Glutamatergic neuron (in vitro differentiated cells): ENCODE data around the gene CD3G. TPM values are rescaled to one million over a fixed set of nuclear protein-coding genes. Genes with fewer than 3 reads are reported as not detected.

ENCODE experiments used
- DNase-seq: peaks from one replicate; pipeline ENCODE4 v3.0.0; 2022
- H3K27ac Mint-ChIP-seq: one replicate; pipeline ENCODE4 v1.8.0; 2020; ENCODE audit warnings: mild to moderate bottlenecking, mixed read lengths, inconsistent platforms; ENCODE audit not compliant: unreplicated experiment
- H3K27me3 Mint-ChIP-seq: one replicate; pipeline ENCODE4 v1.8.0; 2020; ENCODE audit warnings: mild to moderate bottlenecking, moderate library complexity, mixed read lengths, inconsistent platforms; ENCODE audit not compliant: unreplicated experiment
- H3K36me3 Mint-ChIP-seq: one replicate; pipeline ENCODE4 v1.8.0; 2020; ENCODE audit warnings: mild to moderate bottlenecking, mixed read lengths, inconsistent platforms; ENCODE audit not compliant: unreplicated experiment
- H3K4me1 Mint-ChIP-seq: one replicate; pipeline ENCODE4 v1.8.0; 2020; ENCODE audit warnings: mild to moderate bottlenecking, low read depth, mixed read lengths, inconsistent platforms; ENCODE audit not compliant: unreplicated experiment
- H3K4me3 Mint-ChIP-seq: one replicate; pipeline ENCODE4 v1.8.0; 2020; ENCODE audit warnings: mild to moderate bottlenecking, mixed read lengths, inconsistent platforms; ENCODE audit not compliant: unreplicated experiment
- H3K9me3 Mint-ChIP-seq: one replicate; pipeline ENCODE4 v1.8.0; 2020; ENCODE audit warnings: mild to moderate bottlenecking, moderate library complexity, mixed read lengths, inconsistent platforms; ENCODE audit not compliant: unreplicated experiment
- long read RNA-seq: library from polyadenylated mRNA; unstranded; transcript quantifications from one replicate; pipeline ENCODE4 v2.0.0, GENCODE V29; 2020; ENCODE audit not compliant: unreplicated experiment
- total RNA-seq: library from RNA; stranded (reverse); fragmentation: NEBNext Ultra II Directional; extraction: Animal tissue kit (Norgen Biotek cat#: 25700); gene quantifications from one replicate; pipeline ENCODE4 v1.2.1, GENCODE V29; 2021; ENCODE audit not compliant: unreplicated experiment
- TF ChIP-seq, protein P1 (sequence below): fragments of 200-600 bp; sonication (generic); IDR thresholded peaks from one replicate; pipeline ENCODE4 v1.5.0; 2021; ENCODE audit not compliant: partially characterized antibody, unreplicated experiment

CD3G gene
- 0.39 TPM for total RNA-seq
- long read RNA-seq: 0 reads

DNA sequence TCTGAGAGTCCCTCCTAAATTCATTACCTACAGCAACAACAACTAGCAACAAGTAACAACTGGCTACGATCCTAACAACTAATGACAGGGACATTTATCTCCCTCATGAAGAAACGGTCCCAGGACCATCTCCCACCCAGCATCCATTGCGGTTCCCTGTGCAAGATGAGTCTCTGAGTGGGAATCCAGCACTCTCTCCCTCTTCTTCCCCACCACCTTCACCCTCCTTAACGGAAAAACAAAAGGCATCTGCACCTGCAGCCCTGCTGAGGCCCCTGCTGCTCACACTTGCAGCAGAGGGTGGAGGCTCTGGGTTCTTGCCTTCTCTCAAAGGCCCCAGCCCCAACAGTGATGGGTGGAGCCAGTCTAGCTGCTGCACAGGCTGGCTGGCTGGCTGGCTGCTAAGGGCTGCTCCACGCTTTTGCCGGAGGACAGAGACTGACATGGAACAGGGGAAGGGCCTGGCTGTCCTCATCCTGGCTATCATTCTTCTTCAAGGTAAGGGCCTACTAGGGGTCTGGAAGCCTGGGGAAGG lies at the start of gene CD3G:
Gene CD3G (plus strand): TSS at position 364 of the 535 bp plus-strand sequence. CDS start 80 bp downstream, at position 444.
- Mint-ChIP-seq H3K36me3 (no peaks in the 10 kb centered on the region), H3K4me1 (no peaks in the 10 kb centered on the region), H3K4me3 (no peak within 1 kb of the TSS), H3K27me3 (peaks cover 1% of the 10 kb centered on the region), H3K9me3 (peaks cover 4% of the 10 kb centered on the region), H3K27ac (no peak within 1 kb of the TSS)
- TF ChIP-seq, protein P1, sequence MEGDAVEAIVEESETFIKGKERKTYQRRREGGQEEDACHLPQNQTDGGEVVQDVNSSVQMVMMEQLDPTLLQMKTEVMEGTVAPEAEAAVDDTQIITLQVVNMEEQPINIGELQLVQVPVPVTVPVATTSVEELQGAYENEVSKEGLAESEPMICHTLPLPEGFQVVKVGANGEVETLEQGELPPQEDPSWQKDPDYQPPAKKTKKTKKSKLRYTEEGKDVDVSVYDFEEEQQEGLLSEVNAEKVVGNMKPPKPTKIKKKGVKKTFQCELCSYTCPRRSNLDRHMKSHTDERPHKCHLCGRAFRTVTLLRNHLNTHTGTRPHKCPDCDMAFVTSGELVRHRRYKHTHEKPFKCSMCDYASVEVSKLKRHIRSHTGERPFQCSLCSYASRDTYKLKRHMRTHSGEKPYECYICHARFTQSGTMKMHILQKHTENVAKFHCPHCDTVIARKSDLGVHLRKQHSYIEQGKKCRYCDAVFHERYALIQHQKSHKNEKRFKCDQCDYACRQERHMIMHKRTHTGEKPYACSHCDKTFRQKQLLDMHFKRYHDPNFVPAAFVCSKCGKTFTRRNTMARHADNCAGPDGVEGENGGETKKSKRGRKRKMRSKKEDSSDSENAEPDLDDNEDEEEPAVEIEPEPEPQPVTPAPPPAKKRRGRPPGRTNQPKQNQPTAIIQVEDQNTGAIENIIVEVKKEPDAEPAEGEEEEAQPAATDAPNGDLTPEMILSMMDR: no peak
- no peak for DNase-seq

GRCh38 chr11:118295199-118295598 lies 48.9 kb upstream of the CD3G start:
- TF ChIP-seq, protein P1: no peak
- Mint-ChIP-seq H3K9me3 (peaks cover 2% of the 10 kb centered on the region), H3K27me3 (no peaks in the 10 kb centered on the region), H3K4me1 (peaks cover 2% of the 10 kb centered on the region), H3K36me3 (no peaks in the 10 kb centered on the region), H3K27ac (no peak overlapping the region), H3K4me3 (no peak overlapping the region)
- no peak for DNase-seq

DNA sequence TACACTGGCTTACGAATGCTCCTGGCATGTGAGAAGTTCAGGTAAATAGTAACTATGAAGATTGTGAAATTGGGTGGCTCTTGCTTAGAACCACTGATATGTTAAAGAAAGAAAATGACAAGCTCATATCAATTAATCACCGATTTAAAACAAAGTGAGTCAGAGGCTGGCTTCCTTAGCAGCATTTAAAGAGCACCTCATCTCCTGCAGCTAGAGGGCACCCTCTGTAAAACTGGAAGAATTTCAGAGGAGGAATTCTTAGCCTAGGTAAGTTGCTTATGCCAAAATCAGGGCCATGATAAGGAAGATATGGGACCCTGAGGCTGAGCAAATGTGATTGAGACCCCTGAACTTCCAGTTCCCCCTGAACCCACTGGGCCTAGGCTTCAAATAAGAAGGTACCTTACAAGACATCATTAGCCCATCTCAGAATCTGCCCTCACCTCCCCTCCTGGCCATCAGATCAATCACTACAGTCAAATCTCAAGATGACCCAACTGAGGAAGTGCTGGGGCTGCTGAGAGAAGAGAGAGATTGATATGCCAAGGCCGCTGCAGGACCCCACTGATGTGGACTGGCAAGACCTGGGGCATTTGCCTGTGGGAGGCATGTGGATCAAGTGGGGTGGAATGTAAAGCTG lies 48.2 kb upstream of the CD3G start:
- DNase-seq: no peak
- H3K4me1 Mint-ChIP-seq: peaks cover 2% of the 10 kb centered on the region
- no peaks in the 10 kb centered on the region for H3K27me3 Mint-ChIP-seq
- H3K36me3 Mint-ChIP-seq: no peaks in the 10 kb centered on the region
- TF ChIP-seq, protein P1: no peak
- H3K27ac Mint-ChIP-seq: no peak overlapping the region
- no peaks in the 10 kb centered on the region for H3K9me3 Mint-ChIP-seq
- H3K4me3 Mint-ChIP-seq: no peak overlapping the region

- TF ChIP-seq, protein P1: no peak
- Mint-ChIP-seq H3K4me1 (no peaks in the 10 kb centered on the region), H3K4me3 (no peak overlapping the region), H3K27ac (no peak overlapping the region), H3K27me3 (no peaks in the 10 kb centered on the region), H3K9me3 (peaks cover 3% of the 10 kb centered on the region), H3K36me3 (no peaks in the 10 kb centered on the region)
- DNase-seq: no peak
Observed at GRCh38 chr11:118301600-118302195, 42.4 kb upstream of the CD3G start.

- H3K27me3 Mint-ChIP-seq: no peaks in the 10 kb centered on the region
- no peak for DNase-seq
- H3K9me3 Mint-ChIP-seq: peaks cover 3% of the 10 kb centered on the region
- TF ChIP-seq, protein P1: no peak
- no peak overlapping the region for H3K27ac Mint-ChIP-seq
- H3K36me3 Mint-ChIP-seq: no peaks in the 10 kb centered on the region
- no peaks in the 10 kb centered on the region for H3K4me1 Mint-ChIP-seq
- H3K4me3 Mint-ChIP-seq: no peak overlapping the region
Observed at GRCh38 chr11:118304227-118304567, 39.9 kb upstream of the CD3G start.
